ENCODE results near the gene PTCSC3. TPM values are rescaled to one million over a fixed set of nuclear protein-coding genes. Genes with fewer than 3 reads are reported as not detected.

Gene PTCSC3
- total RNA-seq, 2 experiments from 2014 or later = not detected

- no peaks in the 10 kb centered on the region for H3K36me3 Mint-ChIP-seq (ENCODE audit: low read depth)
Observed at GRCh38 chr14:36171607-36172006, 4.9 kb downstream of the PTCSC3 start.

GRCh38 chr14:36167431-36167830 lies 9.1 kb downstream of the PTCSC3 start:
- no peaks in the 10 kb centered on the region for H3K4me1 Mint-ChIP-seq (ENCODE audit: low read depth)
- CTCF ChIA-PET = no interaction called here
- peaks cover 0 to under 1% of the 10 kb centered on the region in 2 experiments for H3K9me3 ChIP-seq (ENCODE audit: control insufficient read depth in 1 of 2, insufficient read depth in 1 of 2, low read length in 2 of 2)
- no peaks in the 10 kb centered on the region for H3K9me3 Mint-ChIP-seq
- ATAC-seq (ENCODE audit: poor library complexity) (no peak), DNase-seq (no peak)
- POLR2A ChIA-PET = interaction anchor here (0.7 kb wide), 1 partner anchor 105 kb away, joined by 3 read pairs; no protein-coding TSS in a partner anchor
- H3K36me3 Mint-ChIP-seq (ENCODE audit: low read depth) = no peaks in the 10 kb centered on the region
- H3K4me3 ChIP-seq (ENCODE audit: low read length) = no peak overlapping the region
- TF ChIP-seq, protein P1, sequence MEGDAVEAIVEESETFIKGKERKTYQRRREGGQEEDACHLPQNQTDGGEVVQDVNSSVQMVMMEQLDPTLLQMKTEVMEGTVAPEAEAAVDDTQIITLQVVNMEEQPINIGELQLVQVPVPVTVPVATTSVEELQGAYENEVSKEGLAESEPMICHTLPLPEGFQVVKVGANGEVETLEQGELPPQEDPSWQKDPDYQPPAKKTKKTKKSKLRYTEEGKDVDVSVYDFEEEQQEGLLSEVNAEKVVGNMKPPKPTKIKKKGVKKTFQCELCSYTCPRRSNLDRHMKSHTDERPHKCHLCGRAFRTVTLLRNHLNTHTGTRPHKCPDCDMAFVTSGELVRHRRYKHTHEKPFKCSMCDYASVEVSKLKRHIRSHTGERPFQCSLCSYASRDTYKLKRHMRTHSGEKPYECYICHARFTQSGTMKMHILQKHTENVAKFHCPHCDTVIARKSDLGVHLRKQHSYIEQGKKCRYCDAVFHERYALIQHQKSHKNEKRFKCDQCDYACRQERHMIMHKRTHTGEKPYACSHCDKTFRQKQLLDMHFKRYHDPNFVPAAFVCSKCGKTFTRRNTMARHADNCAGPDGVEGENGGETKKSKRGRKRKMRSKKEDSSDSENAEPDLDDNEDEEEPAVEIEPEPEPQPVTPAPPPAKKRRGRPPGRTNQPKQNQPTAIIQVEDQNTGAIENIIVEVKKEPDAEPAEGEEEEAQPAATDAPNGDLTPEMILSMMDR (IDR thresholded peaks at IDR 0.05) = no peak
- no peak overlapping the region for H3K27ac ChIP-seq (ENCODE audit: low read depth in 1 of 2, low read length in 2 of 2)
- no peaks in the 10 kb centered on the region for H3K4me1 ChIP-seq (ENCODE audit: insufficient read depth, low read length)
- no peak overlapping the region for H3K27ac Mint-ChIP-seq
- H3K4me3 Mint-ChIP-seq = no peak overlapping the region
- H3K27me3 ChIP-seq (ENCODE audit: control insufficient read depth in 1 of 2, insufficient read depth in 2 of 2, low read length in 2 of 2) = peaks cover 0 to 3% of the 10 kb centered on the region in 2 experiments
- no peaks in the 10 kb centered on the region for H3K36me3 ChIP-seq (ENCODE audit: insufficient read depth, low read length)
- intact Hi-C loops (cut with DNase I, micrococcal nuclease) = no loop called here
- peaks cover 31% of the 10 kb centered on the region for H3K27me3 Mint-ChIP-seq

More at GRCh38 chr14:36171607-36172006, 4.9 kb downstream of the PTCSC3 start:
- Histone ChIP-seq H3K4me1 (ENCODE audit: insufficient read depth, low read length) (no peaks in the 10 kb centered on the region), H3K27ac (ENCODE audit: low read depth in 1 of 2, low read length in 2 of 2) (no peak overlapping the region), H3K36me3 (ENCODE audit: insufficient read depth, low read length) (no peaks in the 10 kb centered on the region), H3K9me3 (ENCODE audit: control insufficient read depth in 1 of 2, insufficient read depth in 1 of 2, low read length in 2 of 2) (no peaks in the 10 kb centered on the region), H3K4me3 (ENCODE audit: low read length) (no peak overlapping the region), H3K27me3 (ENCODE audit: control insufficient read depth in 1 of 2, insufficient read depth in 2 of 2, low read length in 2 of 2) (peaks cover 4 to 6% of the 10 kb centered on the region in 2 experiments)
- intact Hi-C loops (cut with DNase I, micrococcal nuclease) = no loop called here
- DNase-seq (no peak), ATAC-seq (ENCODE audit: poor library complexity) (no peak)
- no peaks in the 10 kb centered on the region for H3K4me1 Mint-ChIP-seq (ENCODE audit: low read depth)
- peaks cover 34% of the 10 kb centered on the region for H3K27me3 Mint-ChIP-seq
- ChIA-PET POLR2A (no interaction called here), CTCF (interaction anchor here (0.9 to 1.1 kb wide), 2 partner anchors 8 to 9 kb away, joined by 3 read pairs; no protein-coding TSS in a partner anchor)
- H3K4me3 Mint-ChIP-seq = no peak overlapping the region
- H3K27ac Mint-ChIP-seq = no peak overlapping the region
- no peaks in the 10 kb centered on the region for H3K9me3 Mint-ChIP-seq
- TF ChIP-seq, protein P1 (IDR thresholded peaks at IDR 0.05) = no peak

GRCh38 chr14:36163451-36163850 lies 13.1 kb downstream of the PTCSC3 start:
- no peak for DNase-seq
- H3K36me3 ChIP-seq (ENCODE audit: insufficient read depth, low read length) = no peaks in the 10 kb centered on the region
- Mint-ChIP-seq H3K27ac (no peak overlapping the region), H3K4me3 (no peak overlapping the region), H3K36me3 (ENCODE audit: low read depth) (no peaks in the 10 kb centered on the region), H3K4me1 (ENCODE audit: low read depth) (no peaks in the 10 kb centered on the region), H3K27me3 (peaks cover 21% of the 10 kb centered on the region), H3K9me3 (no peaks in the 10 kb centered on the region)
- H3K4me1 ChIP-seq (ENCODE audit: insufficient read depth, low read length) = no peaks in the 10 kb centered on the region
- H3K27ac ChIP-seq (ENCODE audit: low read depth in 1 of 2, low read length in 2 of 2) = no peak overlapping the region
- TF ChIP-seq, protein P1 (IDR thresholded peaks at IDR 0.05) = no peak
- ChIA-PET CTCF (interaction anchor here (1.5 kb wide), 1 partner anchor 9 kb away, joined by 3 read pairs; no protein-coding TSS in a partner anchor), POLR2A (no interaction called here)
- intact Hi-C loops (cut with DNase I, micrococcal nuclease) = no loop called here
- peaks cover 0 to 11% of the 10 kb centered on the region in 2 experiments for H3K9me3 ChIP-seq (ENCODE audit: control insufficient read depth in 1 of 2, insufficient read depth in 1 of 2, low read length in 2 of 2)
- no peak for ATAC-seq (ENCODE audit: poor library complexity)
- no peak overlapping the region for H3K4me3 ChIP-seq (ENCODE audit: low read length)
- peaks cover 0 to 3% of the 10 kb centered on the region in 2 experiments for H3K27me3 ChIP-seq (ENCODE audit: control insufficient read depth in 1 of 2, insufficient read depth in 2 of 2, low read length in 2 of 2)
